Smooth muscle cell (in vitro differentiated cells): ENCODE measurements around the gene MTHFD1L. TPM values are rescaled to one million over a fixed set of nuclear protein-coding genes. Genes with fewer than 3 reads are reported as not detected.

Experiments
- DNase-seq: peaks from one replicate; lab custom pipeline; 2025; ENCODE audit not compliant: unreplicated experiment; lab: John Stamatoyannopoulos, UW
- H2AFZ ChIP-seq: fragments of 200-600 bp; sonication (generic); 2 replicates; pipeline ENCODE4 v1.6.0; 2016; ENCODE audit warnings: antibody characterized with exemption, low read depth, mild to moderate bottlenecking
- H3F3A ChIP-seq: fragments of 200-600 bp; sonication (generic); 2 replicates; pipeline ENCODE4 v1.6.0; 2017; ENCODE audit warnings: antibody characterized with exemption, low read depth
- H3K27ac ChIP-seq: fragments of 200-600 bp; sonication (generic); 2 replicates; pipeline ENCODE4 v1.5.1; 2016; ENCODE audit warnings: low read depth, mild to moderate bottlenecking
- H3K27me3 ChIP-seq: fragments of 200-600 bp; sonication (generic); 2 replicates; pipeline ENCODE4 v1.6.1; 2016; ENCODE audit warnings: low read depth, mild to moderate bottlenecking
- H3K36me3 ChIP-seq: fragments of 200-600 bp; sonication (generic); 2 replicates; pipeline ENCODE4 v1.5.1; 2016; ENCODE audit warnings: low read depth
- H3K4me1 ChIP-seq: fragments of 200-600 bp; sonication (generic); 2 replicates; pipeline ENCODE4 v1.5.1; 2016; ENCODE audit warnings: low read depth
- H3K4me2 ChIP-seq: fragments of 200-600 bp; sonication (generic); 2 replicates; pipeline ENCODE4 v1.6.0; 2016; ENCODE audit warnings: mild to moderate bottlenecking
- H3K4me3 ChIP-seq: fragments of 200-600 bp; sonication (generic); 2 replicates; pipeline ENCODE4 v1.5.1; 2016; ENCODE audit warnings: mild to moderate bottlenecking
- H3K79me2 ChIP-seq: fragments of 200-600 bp; sonication (generic); 2 replicates; pipeline ENCODE4 v1.6.0; 2016; ENCODE audit warnings: low read depth, mild to moderate bottlenecking
- H3K9ac ChIP-seq: fragments of 200-600 bp; sonication (generic); 2 replicates; pipeline ENCODE4 v1.6.0; 2016; ENCODE audit warnings: low read depth
- H3K9me3 ChIP-seq: fragments of 200-600 bp; sonication (generic); replicated peaks from 2 replicates; pipeline ENCODE4 v1.5.1; 2016; ENCODE audit warnings: low read depth
- H4K20me1 ChIP-seq: fragments of 200-600 bp; sonication (generic); 2 replicates; pipeline ENCODE4 v1.6.0; 2016; ENCODE audit warnings: low read depth
- CTCF ChIP-seq: fragments of 200-600 bp; sonication (generic); IDR thresholded peaks from 2 replicates; pipeline ENCODE4 v1.5.1; 2017; ENCODE audit warnings: borderline replicate concordance, mild to moderate bottlenecking, antibody characterized with exemption; ENCODE audit not compliant: insufficient read depth, poor library complexity, severe bottlenecking
- WGBS: methylation state at CpG from one replicate; pipeline ENCODE4 v1.1.7; 2016; ENCODE audit warnings: low lambda C conversion rate; 5-methylcytosine and 5-hydroxymethylcytosine counted together
- polyA plus RNA-seq: library from polyadenylated mRNA; unstranded; fragments of >200 nt; fragmentation: Nextera tagmentation; extraction: Ambion mirVana; gene quantifications from 2 replicates; pipeline ENCODE4 v1.2.1, GENCODE V29; 2016
- total RNA-seq: library from RNA; depleted of rRNA; stranded (reverse); fragments of >200 nt; gene quantifications from 2 replicates; pipeline ENCODE4 v1.2.3, GENCODE V29; 2014

MTHFD1L gene
- total and polyA plus RNA-seq, 2 experiments from 2014 or later = 35.9 to 46.2 TPM

- Histone ChIP-seq H3K27me3 (no peaks in the 10 kb centered on the region), H3K9ac (no peak overlapping the region), H3K27ac (no peak overlapping the region), H3K4me2 (no peak overlapping the region), H3K4me1 (no peaks in the 10 kb centered on the region), H2AFZ (no peak overlapping the region), H3K9me3 (no peaks in the 10 kb centered on the region), H3F3A (no peaks in the 10 kb centered on the region), H3K36me3 (no peaks in the 10 kb centered on the region), H3K4me3 (no peak overlapping the region), H4K20me1 (peaks cover 30% of the 10 kb centered on the region), H3K79me2 (no peaks in the 10 kb centered on the region)
- TF ChIP-seq CTCF = no peak
- WGBS = 60% methylated on average over 4 of the region's 4 CpGs
- no peak for DNase-seq
Measured at GRCh38 chr6:150895928-150896632, 30.6 kb downstream of the MTHFD1L start.

GRCh38 chr6:150897400-150897943 is 32.0 kb downstream of the MTHFD1L start:
- Histone ChIP-seq H2AFZ (no peak overlapping the region), H3F3A (no peaks in the 10 kb centered on the region), H3K27ac (no peak overlapping the region), H3K4me2 (no peak overlapping the region), H3K9me3 (no peaks in the 10 kb centered on the region), H3K4me3 (no peak overlapping the region), H3K79me2 (no peaks in the 10 kb centered on the region), H3K4me1 (no peaks in the 10 kb centered on the region), H3K36me3 (no peaks in the 10 kb centered on the region), H4K20me1 (peaks cover 25% of the 10 kb centered on the region), H3K9ac (no peak overlapping the region), H3K27me3 (no peaks in the 10 kb centered on the region)
- WGBS = 93% methylated on average over 7 of the region's 7 CpGs
- no peak for TF ChIP-seq CTCF
- no peak for DNase-seq

GRCh38 chr6:150898399-150899170 is 33.1 kb downstream of the MTHFD1L start:
- Histone ChIP-seq H3K79me2 (no peaks in the 10 kb centered on the region), H3F3A (no peaks in the 10 kb centered on the region), H3K9me3 (no peaks in the 10 kb centered on the region), H3K36me3 (no peaks in the 10 kb centered on the region), H4K20me1 (peaks cover 13% of the 10 kb centered on the region), H3K9ac (no peak overlapping the region), H3K27me3 (no peaks in the 10 kb centered on the region), H2AFZ (no peak overlapping the region), H3K4me3 (no peak overlapping the region), H3K27ac (peak overlapping the region; percentile 9), H3K4me1 (no peaks in the 10 kb centered on the region), H3K4me2 (no peak overlapping the region)
- 74% methylated on average over 11 of the region's 11 CpGs for WGBS
- no peak for TF ChIP-seq CTCF
- no peak for DNase-seq
